ENCODE data around the gene SNX20.

- TF ChIP-seq POLR2A (IDR thresholded peaks at IDR 0.05; ENCODE audit: extremely low read depth, insufficient read length) (no peak), CTCF (IDR thresholded peaks at IDR 0.05; ENCODE audit: low read depth, low read length) (no peak), MAX (IDR thresholded peaks at IDR 0.05; ENCODE audit: low read depth, low read length) (no peak), MYC (IDR thresholded peaks at IDR 0.05; ENCODE audit: low read depth, low read length) (no peak)
Observed at GRCh38 chr16:50704245-50704644, 23.1 kb upstream of the SNX20 start.

Measured in NB4 (cell line).